HepG2 (cell line): ENCODE data around the gene GGA1. TPM values are rescaled to one million over a fixed set of nuclear protein-coding genes. Genes with fewer than 3 reads are reported as not detected.

Source experiments
- HMGXB4 ChIP-seq, 2 experiments: sonication (generic) in 1 of 2; formaldehyde crosslinking in 1 of 2; IDR thresholded peaks; 2 replicates each; pipeline versions ENCODE4 v1.4.0 to v1.6.1; 2018 to 2020; ENCODE audit warnings: missing genetic modification reagents in 2 of 2, borderline replicate concordance in 1 of 2, low read depth in 1 of 2, mild to moderate bottlenecking in 1 of 2, missing biosample characterization in 1 of 2
- MAZ ChIP-seq, 2 experiments: sonication (generic) in 1 of 2; formaldehyde crosslinking in 1 of 2; IDR thresholded peaks; 2 replicates each; pipeline versions ENCODE4 v1.5.0 to v1.6.1; 2012 to 2020; ENCODE audit warnings: low read depth in 2 of 2, mild to moderate bottlenecking in 2 of 2, borderline replicate concordance in 1 of 2, improper control_type of control experiment in 1 of 2, low read length in 1 of 2, missing genetic modification reagents in 1 of 2, moderate library complexity in 1 of 2
- PREB ChIP-seq: sonication (generic); formaldehyde crosslinking; IDR thresholded peaks from 2 replicates; pipeline ENCODE4 v1.4.0; 2020; ENCODE audit warnings: missing genetic modification reagents
- RORA ChIP-seq: sonication (generic); formaldehyde crosslinking; IDR thresholded peaks from 2 replicates; pipeline ENCODE4 v1.5.0; 2020; ENCODE audit warnings: mild to moderate bottlenecking, missing genetic modification reagents, moderate library complexity
- SKIL ChIP-seq: sonication (generic); formaldehyde crosslinking; IDR thresholded peaks from 2 replicates; pipeline ENCODE4 v1.8.0; 2022; ENCODE audit warnings: missing genetic modification reagents, mild to moderate bottlenecking, moderate library complexity, borderline replicate concordance
- ZBTB1 ChIP-seq: sonication (generic); formaldehyde crosslinking; IDR thresholded peaks from 2 replicates; pipeline ENCODE4 v1.4.0; 2020; ENCODE audit warnings: missing genetic modification reagents, borderline replicate concordance
- ZHX1 ChIP-seq: sonication (generic); formaldehyde crosslinking; IDR thresholded peaks from 2 replicates; pipeline ENCODE4 v1.8.1; 2022; ENCODE audit warnings: low read depth, mild to moderate bottlenecking, missing genetic modification reagents
- ZSCAN5A ChIP-seq: sonication (generic); formaldehyde crosslinking; IDR thresholded peaks from 2 replicates; pipeline ENCODE4 v1.8.0; 2022; ENCODE audit warnings: mild to moderate bottlenecking, missing genetic modification reagents, borderline replicate concordance
- polyA plus RNA-seq, 8 experiments: library from polyadenylated mRNA; depleted of rRNA in 3 of 8; stranded (reverse) in 7 of 8; unstranded in 1 of 8; fragments of >200 nt; fragmentation: Illumina TruSeq in 4 of 8; extraction: Trizol in 4 of 8; gene quantifications; 2 replicates each; pipeline versions ENCODE4 v1.2.1 to v1.2.3, GENCODE V29; 2011 to 2016; ENCODE audit warnings: low read depth in 4 of 8, missing spikeins in 1 of 8, mixed read lengths in 1 of 8; ENCODE audit not compliant: insufficient read depth in 1 of 8
- total RNA-seq, 5 experiments: library from RNA; depleted of rRNA; stranded (reverse); fragments of >200 nt; fragmentation: Illumina TruSeq; extraction: Trizol; gene quantifications; 2 replicates each; pipeline ENCODE4 v1.2.3, GENCODE V29; 2016; ENCODE audit warnings: low read depth in 1 of 5
- TF ChIP-seq, protein P1 (sequence below): sonication (generic); formaldehyde crosslinking; IDR thresholded peaks from 2 replicates; pipeline ENCODE4 v1.5.1; 2020; ENCODE audit warnings: missing genetic modification reagents, mild to moderate bottlenecking, borderline replicate concordance
- TF ChIP-seq, protein P2 (sequence below): sonication (generic); formaldehyde crosslinking; conservative IDR thresholded peaks from 2 replicates; pipeline ENCODE4 v1.4.0; 2020; ENCODE audit warnings: mild to moderate bottlenecking, missing genetic modification reagents, moderate library complexity

Gene GGA1
- total and polyA plus RNA-seq, 2 of the 13 experiments (the other 11 are each of a cell fraction or from before 2014, with no cell fraction given) = 29.1 to 87.2 TPM

DNA sequence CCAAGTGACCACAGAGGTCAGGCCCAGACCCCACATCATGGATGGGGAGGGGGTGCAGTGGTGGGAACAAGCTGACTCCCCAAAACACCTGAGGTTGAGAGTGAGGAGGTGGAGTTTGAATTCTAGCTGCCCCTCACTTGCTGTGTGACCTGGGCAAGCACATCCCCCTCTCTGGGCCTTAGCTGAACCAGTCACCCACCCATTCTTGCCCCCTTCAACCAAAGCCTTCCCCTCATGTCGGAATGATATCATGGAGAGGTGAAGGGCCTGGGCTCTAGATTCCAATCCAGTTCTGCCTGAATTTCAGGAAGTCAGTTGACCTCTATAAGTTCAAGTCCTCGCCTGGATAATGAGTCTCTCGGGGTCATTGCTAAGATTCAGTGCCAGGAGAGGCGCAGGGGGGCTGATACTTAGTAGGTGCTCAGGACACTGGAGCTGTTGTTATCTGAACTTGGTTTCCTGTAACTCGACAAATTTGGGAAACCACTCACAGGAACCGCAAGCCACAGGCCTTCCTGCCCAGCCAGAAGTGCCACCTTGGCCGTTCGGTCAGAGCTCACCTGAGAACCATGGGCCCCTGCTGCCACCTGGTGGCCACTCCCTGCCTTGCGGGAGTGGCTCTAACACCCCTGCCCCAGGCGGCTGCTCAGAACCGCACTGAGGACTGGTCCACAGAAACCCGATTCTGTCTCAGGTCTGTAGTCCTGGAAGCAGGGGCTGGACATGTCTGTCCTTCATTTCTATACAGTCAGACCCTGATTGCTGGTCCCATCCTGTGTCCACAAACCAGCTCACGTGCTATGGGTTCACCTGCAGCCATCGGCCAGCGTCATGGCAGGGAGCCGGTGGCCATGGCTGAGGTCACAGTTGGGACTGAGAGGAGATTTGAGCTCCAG lies 41.5 kb upstream of the GGA1 start (continued):
- TF ChIP-seq ZBTB1 (CRISPR knock-in tag) = no peak
- TF ChIP-seq, protein P1, sequence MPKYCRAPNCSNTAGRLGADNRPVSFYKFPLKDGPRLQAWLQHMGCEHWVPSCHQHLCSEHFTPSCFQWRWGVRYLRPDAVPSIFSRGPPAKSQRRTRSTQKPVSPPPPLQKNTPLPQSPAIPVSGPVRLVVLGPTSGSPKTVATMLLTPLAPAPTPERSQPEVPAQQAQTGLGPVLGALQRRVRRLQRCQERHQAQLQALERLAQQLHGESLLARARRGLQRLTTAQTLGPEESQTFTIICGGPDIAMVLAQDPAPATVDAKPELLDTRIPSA (CRISPR knock-in tag) = no peak
- TF ChIP-seq, protein P2, sequence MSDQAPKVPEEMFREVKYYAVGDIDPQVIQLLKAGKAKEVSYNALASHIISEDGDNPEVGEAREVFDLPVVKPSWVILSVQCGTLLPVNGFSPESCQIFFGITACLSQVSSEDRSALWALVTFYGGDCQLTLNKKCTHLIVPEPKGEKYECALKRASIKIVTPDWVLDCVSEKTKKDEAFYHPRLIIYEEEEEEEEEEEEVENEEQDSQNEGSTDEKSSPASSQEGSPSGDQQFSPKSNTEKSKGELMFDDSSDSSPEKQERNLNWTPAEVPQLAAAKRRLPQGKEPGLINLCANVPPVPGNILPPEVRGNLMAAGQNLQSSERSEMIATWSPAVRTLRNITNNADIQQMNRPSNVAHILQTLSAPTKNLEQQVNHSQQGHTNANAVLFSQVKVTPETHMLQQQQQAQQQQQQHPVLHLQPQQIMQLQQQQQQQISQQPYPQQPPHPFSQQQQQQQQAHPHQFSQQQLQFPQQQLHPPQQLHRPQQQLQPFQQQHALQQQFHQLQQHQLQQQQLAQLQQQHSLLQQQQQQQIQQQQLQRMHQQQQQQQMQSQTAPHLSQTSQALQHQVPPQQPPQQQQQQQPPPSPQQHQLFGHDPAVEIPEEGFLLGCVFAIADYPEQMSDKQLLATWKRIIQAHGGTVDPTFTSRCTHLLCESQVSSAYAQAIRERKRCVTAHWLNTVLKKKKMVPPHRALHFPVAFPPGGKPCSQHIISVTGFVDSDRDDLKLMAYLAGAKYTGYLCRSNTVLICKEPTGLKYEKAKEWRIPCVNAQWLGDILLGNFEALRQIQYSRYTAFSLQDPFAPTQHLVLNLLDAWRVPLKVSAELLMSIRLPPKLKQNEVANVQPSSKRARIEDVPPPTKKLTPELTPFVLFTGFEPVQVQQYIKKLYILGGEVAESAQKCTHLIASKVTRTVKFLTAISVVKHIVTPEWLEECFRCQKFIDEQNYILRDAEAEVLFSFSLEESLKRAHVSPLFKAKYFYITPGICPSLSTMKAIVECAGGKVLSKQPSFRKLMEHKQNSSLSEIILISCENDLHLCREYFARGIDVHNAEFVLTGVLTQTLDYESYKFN (CRISPR knock-in tag) = peak; percentile 33
- no peak for TF ChIP-seq PREB
- TF ChIP-seq ZHX1 (CRISPR knock-in tag) = no peak
- no peak for TF ChIP-seq MAZ (IDR thresholded peaks at IDR 0.05; ENCODE audit: borderline replicate concordance, low read depth, low read length)
- TF ChIP-seq MAZ (CRISPR knock-in tag; IDR thresholded peaks at IDR 0.05; ENCODE audit: low read depth) = peak; percentile 39; the same call in 1 of the 2 replicates
- TF ChIP-seq ZSCAN5A = no peak
- no peak for TF ChIP-seq RORA (CRISPR knock-in tag)
- 0 out of 4 replicates have a peak, but pooled peaks have one; percentile 32 to 41 for TF ChIP-seq HMGXB4 (CRISPR knock-in tag; IDR thresholded peaks at IDR 0.05; ENCODE audit: borderline replicate concordance in 1 of 2, low read depth in 1 of 2)
- no peak for TF ChIP-seq SKIL (CRISPR knock-in tag)
